ENCODE results near the gene CDC42BPB.
A peak's percentile ranks its signal among the peaks of the same experiment; 100 is the strongest.

CDC42BPB gene

GRCh38 chr14:103013028-103013427, 44.3 kb downstream of the CDC42BPB start:
- DNase-seq: no peak

DNA sequence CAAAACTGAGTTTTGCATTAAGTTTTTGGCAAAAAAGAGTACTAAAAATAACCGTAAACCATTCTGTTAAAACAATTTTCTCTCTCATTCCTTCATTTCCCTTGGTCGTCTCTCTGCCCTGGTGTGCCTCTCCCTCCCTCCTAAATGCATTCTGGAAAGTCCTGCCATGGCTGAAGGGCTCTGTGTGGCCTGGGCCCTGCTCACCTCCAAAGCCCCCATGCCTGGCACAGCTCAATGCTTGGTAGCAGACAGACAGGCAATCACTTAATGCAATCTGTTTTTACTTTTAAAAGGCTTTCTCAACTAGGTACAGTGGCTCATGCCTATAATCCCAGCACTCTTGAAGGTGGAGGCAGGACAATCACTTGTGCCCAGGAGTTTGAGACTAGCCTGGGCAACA, 47.8 kb downstream of the CDC42BPB start:
- no peak for DNase-seq

DNA sequence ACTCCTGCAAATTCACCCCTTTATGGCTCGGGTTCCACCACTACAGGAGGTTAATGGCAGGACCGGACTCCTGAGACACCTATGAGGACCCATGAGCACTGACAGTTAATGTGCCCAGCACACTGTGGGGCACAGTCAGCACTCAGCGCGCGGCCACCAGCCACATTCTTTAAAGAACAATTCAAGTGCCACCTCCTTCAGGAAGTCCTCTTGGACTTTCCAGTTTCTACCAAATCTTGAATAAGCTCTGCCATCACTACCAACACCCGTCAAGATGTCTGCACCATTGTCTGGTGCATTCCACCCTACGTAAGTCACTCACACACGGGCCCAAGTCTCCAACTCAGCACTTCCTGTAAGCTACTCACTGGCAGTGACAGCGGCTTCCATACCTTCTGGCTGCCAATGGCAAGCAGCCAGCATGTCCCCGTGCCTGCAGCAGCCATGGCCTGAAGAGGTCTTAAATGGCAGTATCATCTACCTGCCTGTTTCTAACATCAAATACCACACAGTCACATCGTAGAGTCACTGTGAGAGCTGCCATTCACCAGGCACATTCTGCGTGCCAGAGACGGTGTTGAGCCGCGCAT, 48.5 kb downstream of the CDC42BPB start:
- DNase-seq: no peak

- no peak for DNase-seq
These were observed 49.2 kb downstream of the CDC42BPB start for GRCh38 chr14:103008126-103008525.

DNA sequence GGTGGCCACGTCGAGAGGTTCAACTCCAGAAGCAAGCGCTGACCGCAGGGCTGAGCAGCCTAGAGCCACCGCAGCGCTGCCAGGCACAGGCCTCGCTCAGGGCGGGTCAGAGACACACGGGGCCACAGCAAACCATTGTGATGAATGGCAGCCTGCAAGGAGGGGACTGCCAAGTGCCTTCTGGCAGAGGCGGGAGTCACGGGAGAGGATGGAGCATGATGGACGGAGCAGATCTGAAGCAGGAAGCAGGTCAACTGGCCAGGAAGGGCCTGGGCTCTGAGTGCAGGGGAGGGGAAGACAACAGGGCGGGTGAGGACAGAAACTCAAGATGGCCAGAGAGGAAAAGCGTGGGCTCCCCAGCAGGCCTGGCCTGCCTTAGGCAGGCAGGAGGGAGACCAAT, 49.8 kb downstream of the CDC42BPB start:
- peak; percentile 69 to 78 for DNase-seq

- no peak for DNase-seq
These were observed 50.3 kb downstream of the CDC42BPB start for GRCh38 chr14:103006991-103007520.

DNA sequence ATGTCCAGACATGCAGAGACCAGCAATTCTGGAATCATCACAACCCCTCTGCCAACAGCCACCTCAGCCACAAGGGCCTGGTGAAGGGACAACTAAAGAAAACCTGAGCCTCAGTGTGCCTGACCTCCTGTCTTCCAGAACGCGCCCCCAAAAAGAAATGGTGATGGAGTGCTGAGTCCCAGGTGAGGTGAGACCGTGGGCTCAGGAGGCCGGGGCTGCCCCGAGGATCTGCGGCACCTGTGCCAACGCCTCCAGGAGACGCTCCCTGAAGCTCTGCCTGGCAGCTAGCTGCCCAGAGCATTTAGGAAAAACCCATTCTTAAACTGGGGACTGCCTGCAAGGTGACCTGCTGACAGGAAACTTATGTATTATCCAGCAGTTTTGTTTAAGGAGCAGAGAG, 51.2 kb downstream of the CDC42BPB start:
- DNase-seq: no peak

GRCh38 chr14:103003850-103004249, 53.5 kb downstream of the CDC42BPB start:
- no peak for DNase-seq

- DNase-seq: no peak
These were observed 54.1 kb downstream of the CDC42BPB start for GRCh38 chr14:103003351-103003615.

DNA sequence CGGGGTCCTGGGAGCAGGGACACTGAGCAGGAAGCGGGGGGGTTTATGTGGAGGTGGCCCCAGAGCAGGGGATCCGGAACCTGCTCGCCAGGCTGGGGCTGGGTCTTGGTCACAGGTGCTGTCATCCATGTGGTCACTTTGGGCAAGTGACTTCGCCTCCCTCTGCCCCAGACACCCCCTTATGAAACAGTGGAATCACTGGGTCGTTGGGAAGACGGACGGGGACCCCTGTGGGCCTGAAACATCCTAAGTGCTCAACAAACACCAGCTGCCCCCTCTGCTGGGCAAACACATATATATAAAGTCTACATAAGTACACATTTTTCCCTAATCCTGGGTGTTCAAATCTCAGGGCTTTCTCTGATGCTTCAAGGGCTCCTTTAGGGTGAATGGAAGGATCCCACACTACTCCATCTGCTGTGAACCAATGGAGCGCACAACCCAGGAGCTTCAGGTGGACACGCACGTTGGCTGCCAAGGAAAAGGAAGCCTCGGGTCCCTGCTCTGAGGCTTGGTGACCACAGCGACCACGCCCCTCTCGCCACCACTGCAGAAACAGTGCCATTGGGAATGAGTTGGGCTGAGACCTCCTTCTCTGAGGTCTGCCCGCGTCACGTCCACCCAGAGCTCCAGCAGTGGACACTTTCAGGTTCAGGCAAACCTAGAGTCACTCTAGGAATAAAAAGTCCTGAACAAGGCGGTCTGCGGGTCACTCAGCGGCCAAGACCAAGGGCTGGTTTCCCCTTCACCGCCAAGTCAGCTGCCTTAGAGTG, 54.6 kb downstream of the CDC42BPB start:
- DNase-seq: no peak

GRCh38 chr14:103001651-103002396, 55.5 kb downstream of the CDC42BPB start:
- no peak for DNase-seq

DNA sequence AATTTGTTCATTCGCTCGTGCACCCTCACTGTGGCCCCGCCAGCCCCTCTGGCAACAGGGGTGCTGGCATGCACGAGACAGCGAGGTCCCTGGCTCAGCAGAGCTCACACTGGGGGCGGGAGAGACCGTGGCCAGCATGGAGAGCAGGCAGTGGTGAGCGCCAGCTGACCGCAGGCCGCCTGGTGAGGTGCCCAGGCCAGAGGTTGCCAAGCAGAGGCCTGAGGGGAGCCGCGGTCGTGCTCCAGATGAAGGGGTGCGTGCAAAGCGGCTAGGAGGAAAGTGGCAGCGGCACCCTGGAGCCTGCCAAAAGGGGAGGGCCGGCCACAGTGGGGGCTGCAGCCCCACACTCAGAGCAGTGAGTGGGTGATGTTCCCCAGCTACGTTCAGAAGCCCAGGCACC, 56.1 kb downstream of the CDC42BPB start:
- DNase-seq: peak in 1 of 2 donors; percentile 40

- DNase-seq: no peak
These were observed 56.9 kb downstream of the CDC42BPB start for GRCh38 chr14:103000291-103000921.

- DNase-seq: no peak
These were observed 58.0 kb downstream of the CDC42BPB start for GRCh38 chr14:102999227-102999895.

DNA sequence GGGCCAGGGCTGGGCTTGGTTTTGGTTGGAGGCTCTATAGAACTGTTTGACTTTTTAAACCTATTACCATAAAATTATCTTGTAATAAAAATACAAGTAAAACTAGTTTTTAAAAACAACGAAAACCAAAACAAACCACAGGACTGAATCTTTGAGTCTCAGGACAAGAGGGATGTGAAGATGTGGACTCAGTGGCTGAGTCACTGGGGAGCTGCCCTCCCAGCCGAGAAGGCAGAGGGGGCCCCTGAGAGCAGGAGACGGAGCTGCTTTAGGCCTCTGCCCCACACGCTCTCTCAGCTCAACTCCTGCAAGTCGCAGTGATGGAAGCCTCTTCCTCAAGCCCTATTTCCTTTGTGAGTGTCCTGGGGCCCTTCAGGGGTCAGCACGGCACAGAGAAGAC, 59.0 kb downstream of the CDC42BPB start:
- no peak for DNase-seq

DNA sequence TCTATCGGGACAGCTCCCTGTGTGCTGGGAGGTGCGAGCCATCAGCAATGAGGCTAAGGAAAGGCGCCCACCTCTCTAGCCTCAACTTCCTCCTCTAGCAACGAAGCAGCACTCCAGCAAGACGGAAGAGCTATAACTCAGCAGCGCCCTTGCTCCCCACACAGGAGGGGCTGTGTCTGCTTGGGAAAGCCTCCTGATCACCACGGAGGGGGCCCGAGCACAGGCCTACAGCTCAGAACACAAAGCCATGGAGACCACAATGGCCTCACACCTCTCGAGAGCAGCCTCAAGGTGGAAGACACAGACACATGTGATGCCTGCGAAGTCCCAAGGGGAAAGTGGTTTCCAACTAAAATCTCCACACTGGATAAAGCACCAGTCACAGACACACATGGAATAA, 60.4 kb downstream of the CDC42BPB start:
- DNase-seq: no peak

- no peak for DNase-seq
These were observed 62.7 kb downstream of the CDC42BPB start for GRCh38 chr14:102994689-102995088.

GRCh38 chr14:102993523-102993922, 63.8 kb downstream of the CDC42BPB start:
- no peak for DNase-seq

DNA sequence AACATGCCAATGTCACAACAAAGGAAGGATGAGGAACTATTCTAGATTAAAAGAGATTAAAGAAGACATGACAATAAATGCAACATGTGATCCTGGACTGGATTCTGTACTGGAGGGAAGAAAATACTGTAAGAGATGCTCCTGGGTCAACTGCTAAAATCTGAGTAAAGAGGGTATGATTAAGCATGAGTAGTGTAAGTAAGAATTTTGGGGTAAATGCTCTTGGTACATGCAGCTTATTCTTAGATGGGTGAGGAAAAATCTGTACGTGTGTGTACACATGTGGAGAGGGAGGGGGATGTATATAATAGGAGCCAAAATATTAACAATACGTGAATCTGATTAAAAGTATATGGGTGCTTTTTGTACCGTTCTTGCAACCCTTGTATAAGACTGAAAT, 66.0 kb downstream of the CDC42BPB start:
- no peak for DNase-seq

DNA sequence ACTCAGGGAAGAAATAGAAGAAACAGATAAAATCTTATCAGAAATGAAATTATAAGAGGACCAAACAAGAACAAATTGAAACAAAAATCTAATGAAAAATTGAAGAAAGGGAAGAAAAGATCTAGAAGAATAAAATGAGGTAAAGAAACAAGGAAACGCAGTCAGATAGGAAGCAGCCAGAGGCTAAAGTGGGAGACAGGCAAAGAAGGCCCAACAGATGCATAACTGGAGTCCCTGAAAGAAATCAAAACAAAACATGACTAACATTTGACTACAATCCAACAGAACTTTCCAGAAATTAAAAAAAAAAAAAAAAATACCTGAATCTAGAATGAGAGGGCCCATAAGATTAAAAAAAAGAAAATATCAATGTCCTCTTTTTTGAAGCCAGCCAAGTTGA, 69.3 kb downstream of the CDC42BPB start:
- no peak for DNase-seq

- DNase-seq: peak in 1 of 2 donors; percentile 64
These were observed 70.4 kb downstream of the CDC42BPB start for GRCh38 chr14:102986810-102987579.

DNA sequence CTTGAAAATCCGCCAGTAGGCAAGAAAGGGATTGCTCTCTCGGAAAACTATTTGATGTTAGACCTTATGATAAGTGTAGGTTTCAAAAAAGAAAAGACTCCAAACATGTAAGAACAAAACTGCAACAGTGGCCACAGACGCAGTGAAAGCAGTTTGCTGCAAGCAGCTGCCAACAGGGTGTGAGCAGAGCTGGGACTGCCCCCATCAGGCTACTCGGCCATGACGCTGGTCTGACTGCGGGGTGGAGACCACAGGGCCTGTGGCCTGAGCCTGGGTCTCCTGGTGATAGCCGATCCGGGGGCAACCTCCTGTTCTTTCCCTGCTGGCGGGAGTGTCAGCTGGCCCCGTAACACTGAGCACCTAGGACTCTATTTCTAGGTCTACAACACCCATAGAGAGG, 71.7 kb downstream of the CDC42BPB start:
- DNase-seq: peak; percentile 36 to 39
